ENCODE measurements around the gene NUMB. TPM values are rescaled to one million over a fixed set of nuclear protein-coding genes. Genes with fewer than 3 reads are reported as not detected.

Gene NUMB
- total and polyA plus RNA-seq, 2 donors (not counting 3 experiments of a cell fraction or from before 2014, with no cell fraction given), result 128 to 164 TPM

DNA sequence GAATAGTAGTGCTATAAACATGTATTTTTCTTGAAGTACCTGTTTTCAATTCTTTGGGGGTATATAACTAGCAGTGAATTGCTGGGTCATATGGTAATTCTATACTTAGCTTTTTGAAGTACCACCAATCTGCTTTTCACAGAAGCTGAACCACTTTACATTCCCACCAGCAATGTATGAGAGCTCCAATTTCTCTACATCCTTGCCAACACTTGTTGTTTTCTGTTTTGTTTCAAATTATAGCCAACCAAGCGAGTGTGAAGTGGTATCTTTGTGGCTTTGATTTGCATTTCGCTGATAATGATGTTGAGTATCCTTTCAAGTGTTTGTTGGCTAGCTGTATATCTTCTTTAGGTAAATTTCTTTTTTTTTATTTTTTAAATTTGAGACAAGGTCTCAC, 125.3 kb downstream of the NUMB start:
- no peaks in the 10 kb centered on the region for H3K79me2 ChIP-seq (ENCODE audit: control insufficient read depth, insufficient read depth, low read length)
- CTCF ChIA-PET, result interaction anchor here (0.8 kb wide), 1 partner anchor 38 kb away, joined by 3 read pairs; no protein-coding TSS in a partner anchor
- no peaks in the 10 kb centered on the region for H4K20me1 ChIP-seq (replicated peaks; ENCODE audit: control insufficient read depth, extremely low read depth, insufficient read depth, low read length)
- DNase-seq (ENCODE audit: low read depth, low spot score), result no peak
- no peak for TF ChIP-seq MYC (IDR thresholded peaks at IDR 0.05; ENCODE audit: low read depth, low read length)
- TF ChIP-seq, protein P1, sequence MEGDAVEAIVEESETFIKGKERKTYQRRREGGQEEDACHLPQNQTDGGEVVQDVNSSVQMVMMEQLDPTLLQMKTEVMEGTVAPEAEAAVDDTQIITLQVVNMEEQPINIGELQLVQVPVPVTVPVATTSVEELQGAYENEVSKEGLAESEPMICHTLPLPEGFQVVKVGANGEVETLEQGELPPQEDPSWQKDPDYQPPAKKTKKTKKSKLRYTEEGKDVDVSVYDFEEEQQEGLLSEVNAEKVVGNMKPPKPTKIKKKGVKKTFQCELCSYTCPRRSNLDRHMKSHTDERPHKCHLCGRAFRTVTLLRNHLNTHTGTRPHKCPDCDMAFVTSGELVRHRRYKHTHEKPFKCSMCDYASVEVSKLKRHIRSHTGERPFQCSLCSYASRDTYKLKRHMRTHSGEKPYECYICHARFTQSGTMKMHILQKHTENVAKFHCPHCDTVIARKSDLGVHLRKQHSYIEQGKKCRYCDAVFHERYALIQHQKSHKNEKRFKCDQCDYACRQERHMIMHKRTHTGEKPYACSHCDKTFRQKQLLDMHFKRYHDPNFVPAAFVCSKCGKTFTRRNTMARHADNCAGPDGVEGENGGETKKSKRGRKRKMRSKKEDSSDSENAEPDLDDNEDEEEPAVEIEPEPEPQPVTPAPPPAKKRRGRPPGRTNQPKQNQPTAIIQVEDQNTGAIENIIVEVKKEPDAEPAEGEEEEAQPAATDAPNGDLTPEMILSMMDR (IDR thresholded peaks at IDR 0.05; ENCODE audit: extremely low read depth in 1 of 2, insufficient read depth in 1 of 2, low read depth in 1 of 2, low read length in 2 of 2), result no peak
- TF ChIP-seq POLR2A (IDR thresholded peaks at IDR 0.05; ENCODE audit: low read depth, low read length), result no peak
- H3K4me2 ChIP-seq (ENCODE audit: insufficient read depth, low read length), result no peak overlapping the region
- no peaks in the 10 kb centered on the region for H3K4me1 ChIP-seq (ENCODE audit: control insufficient read depth, extremely low read depth, insufficient read depth, low read length)
- no peak overlapping the region for H3K27ac ChIP-seq (ENCODE audit: insufficient read depth, low read depth, low read length)
- H3K27me3 ChIP-seq (ENCODE audit: control insufficient read depth in 2 of 2, insufficient read depth in 2 of 2, low read length in 2 of 2), result no peaks in the 10 kb centered on the region
- dilution Hi-C loops (cut with MboI; ENCODE audit: extremely low pct_ligation_motif_present, low sequenced_read_pairs), result no loop called here
- no peak for FAIRE-seq
- no peak overlapping the region for H3K9ac ChIP-seq (replicated peaks; ENCODE audit: extremely low read depth, insufficient read depth, low read length)
- no peak overlapping the region for H3K4me3 ChIP-seq (replicated peaks in 1 of 3; ENCODE audit: insufficient read depth in 1 of 3, low read depth in 1 of 3, low read length in 3 of 3)
- intact Hi-C loops (cut with micrococcal nuclease), result no loop called here
- H3K9me3 ChIP-seq (replicated peaks; ENCODE audit: control insufficient read depth, insufficient read depth, low read length), result no peaks in the 10 kb centered on the region
- no TSS peak for BruUV-seq (replicated peaks)
- H3K9me1 ChIP-seq (replicated peaks; ENCODE audit: control insufficient read depth, extremely low read depth, insufficient read depth, low read length), result no peaks in the 10 kb centered on the region
- POLR2A ChIA-PET, result interaction anchor here (0.7 kb wide), 1 partner anchor 15 kb away, joined by 3 read pairs; no protein-coding TSS in a partner anchor
- H2AFZ ChIP-seq (ENCODE audit: low read depth, low read length), result no peak overlapping the region
- no peaks in the 10 kb centered on the region for H3K36me3 ChIP-seq (ENCODE audit: control insufficient read depth in 2 of 2, extremely low read depth in 1 of 2, insufficient read depth in 2 of 2, low read length in 2 of 2)

DNA sequence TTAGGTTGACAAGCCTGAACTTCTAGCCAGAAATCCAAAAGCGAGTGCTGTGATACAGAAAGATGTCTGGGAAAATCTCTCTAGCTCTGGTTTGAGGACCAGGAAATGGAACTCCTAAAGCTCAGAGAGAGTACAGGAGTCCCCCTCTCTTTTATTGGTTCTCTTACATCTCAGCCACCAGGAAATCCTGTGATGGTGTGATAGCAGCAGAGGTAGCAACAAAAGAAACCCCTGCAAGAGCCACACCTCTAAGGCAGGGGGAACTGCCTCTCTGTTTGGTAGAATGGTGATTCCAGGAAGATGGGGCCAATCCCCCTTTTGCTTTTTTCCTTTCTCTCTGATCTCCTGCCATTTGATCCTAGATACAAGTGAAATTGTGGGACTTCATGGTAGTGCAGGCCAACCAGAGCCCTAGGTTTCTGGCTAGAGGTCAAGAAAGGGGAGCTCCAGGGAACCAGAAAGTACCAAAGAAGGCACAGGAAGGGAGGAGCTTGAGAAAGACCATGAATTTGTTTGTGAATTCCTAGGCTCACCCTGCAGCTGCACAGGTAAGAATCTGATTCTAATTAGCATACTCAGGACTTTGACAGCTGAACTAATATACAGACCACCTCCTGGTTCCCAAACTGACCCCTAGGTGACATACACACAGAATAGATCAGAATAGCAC, 132.6 kb downstream of the NUMB start:
- intact Hi-C loops (cut with micrococcal nuclease), result no loop called here
- H4K20me1 ChIP-seq (replicated peaks; ENCODE audit: control insufficient read depth, extremely low read depth, insufficient read depth, low read length), result no peaks in the 10 kb centered on the region
- H3K9me3 ChIP-seq (replicated peaks; ENCODE audit: control insufficient read depth, insufficient read depth, low read length), result no peaks in the 10 kb centered on the region
- no peak overlapping the region for H3K4me3 ChIP-seq (replicated peaks in 1 of 3; ENCODE audit: insufficient read depth in 1 of 3, low read depth in 1 of 3, low read length in 3 of 3)
- H3K27ac ChIP-seq (ENCODE audit: insufficient read depth, low read depth, low read length), result no peak overlapping the region
- POLR2A ChIA-PET, result no interaction called here
- H3K36me3 ChIP-seq (ENCODE audit: control insufficient read depth in 2 of 2, extremely low read depth in 1 of 2, insufficient read depth in 2 of 2, low read length in 2 of 2), result peaks cover 0 to 2% of the 10 kb centered on the region in 2 experiments
- no peak overlapping the region for H3K4me2 ChIP-seq (ENCODE audit: insufficient read depth, low read length)
- FAIRE-seq, result no peak
- CTCF ChIA-PET, result interaction anchor here (0.9 to 4.2 kb wide), 2 partner anchors 14 to 30 kb away, joined by 3 to 15 read pairs; no protein-coding TSS in a partner anchor
- no peaks in the 10 kb centered on the region for H3K27me3 ChIP-seq (ENCODE audit: control insufficient read depth in 2 of 2, insufficient read depth in 2 of 2, low read length in 2 of 2)
- dilution Hi-C loops (cut with MboI; ENCODE audit: extremely low pct_ligation_motif_present, low sequenced_read_pairs), result no loop called here
- peaks cover 10% of the 10 kb centered on the region for H3K4me1 ChIP-seq (ENCODE audit: control insufficient read depth, extremely low read depth, insufficient read depth, low read length)
- BruUV-seq (replicated peaks), result no TSS peak
- H3K9me1 ChIP-seq (replicated peaks; ENCODE audit: control insufficient read depth, extremely low read depth, insufficient read depth, low read length), result no peaks in the 10 kb centered on the region
- TF ChIP-seq MYC (IDR thresholded peaks at IDR 0.05; ENCODE audit: low read depth, low read length) (no peak), POLR2A (IDR thresholded peaks at IDR 0.05; ENCODE audit: low read depth, low read length) (no peak), GATA2 (IDR thresholded peaks at IDR 0.05; ENCODE audit: insufficient read depth, insufficient read length, low read depth, low read length) (no peak), JUN (IDR thresholded peaks at IDR 0.05; ENCODE audit: borderline replicate concordance, insufficient read depth, insufficient read length, low read depth) (no peak), POLR2AphosphoS5 (IDR thresholded peaks at IDR 0.05; ENCODE audit: insufficient read depth, low read depth, low read length) (no peak), FOS (IDR thresholded peaks at IDR 0.05; ENCODE audit: borderline replicate concordance, insufficient read depth, low read length) (no peak), EZH2 (IDR thresholded peaks at IDR 0.05; ENCODE audit: borderline replicate concordance, low read depth, low read length, severe bottlenecking) (no peak)
- TF ChIP-seq, protein P1 (IDR thresholded peaks at IDR 0.05; ENCODE audit: extremely low read depth in 1 of 2, insufficient read depth in 1 of 2, low read depth in 1 of 2, low read length in 2 of 2), result no peak
- TF ChIP-seq, protein P2, sequence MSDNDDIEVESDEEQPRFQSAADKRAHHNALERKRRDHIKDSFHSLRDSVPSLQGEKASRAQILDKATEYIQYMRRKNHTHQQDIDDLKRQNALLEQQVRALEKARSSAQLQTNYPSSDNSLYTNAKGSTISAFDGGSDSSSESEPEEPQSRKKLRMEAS (IDR thresholded peaks at IDR 0.05; ENCODE audit: insufficient read depth, insufficient read length), result no peak
- H2AFZ ChIP-seq (ENCODE audit: low read depth, low read length), result no peak overlapping the region
- no peak overlapping the region for H3K9ac ChIP-seq (replicated peaks; ENCODE audit: extremely low read depth, insufficient read depth, low read length)
- DNase-seq (ENCODE audit: low read depth, low spot score), result no peak
- H3K79me2 ChIP-seq (ENCODE audit: control insufficient read depth, insufficient read depth, low read length), result peaks cover 10% of the 10 kb centered on the region

All from endothelial cell of umbilical vein (primary cell).